Loucy (cell line): ENCODE measurements around the gene KRTAP13-3.

Source experiments
- H2AFZ ChIP-seq: fragments of 200-600 bp; sonication (generic); 2 replicates; pipeline ENCODE4 v1.6.0; 2016; ENCODE audit warnings: antibody characterized with exemption, mild to moderate bottlenecking, low read length, moderate library complexity
- H3F3A ChIP-seq: fragments of 200-600 bp; 2 replicates; pipeline ENCODE4 v1.6.0; 2016; ENCODE audit warnings: antibody characterized with exemption, low read depth, mild to moderate bottlenecking
- H3K27me3 ChIP-seq: fragments of 200-600 bp; sonication (generic); 2 replicates; pipeline ENCODE4 v1.6.1; 2014; ENCODE audit warnings: low read length, mild to moderate bottlenecking; ENCODE audit not compliant: insufficient read depth, poor library complexity, severe bottlenecking
- H3K36me3 ChIP-seq: fragments of 200-600 bp; sonication (generic); 2 replicates; pipeline ENCODE4 v1.6.1; 2016; ENCODE audit warnings: low read length; ENCODE audit not compliant: insufficient read depth
- H3K4me1 ChIP-seq: fragments of 200-600 bp; sonication (generic); 2 replicates; pipeline ENCODE4 v1.5.1; 2014; ENCODE audit warnings: low read length, mild to moderate bottlenecking; ENCODE audit not compliant: insufficient read depth, poor library complexity, severe bottlenecking
- H3K4me2 ChIP-seq: fragments of 200-600 bp; sonication (generic); 2 replicates; pipeline ENCODE4 v1.6.0; 2014; ENCODE audit warnings: antibody characterized with exemption, low read length, low read depth, mild to moderate bottlenecking; ENCODE audit not compliant: poor library complexity, severe bottlenecking
- H3K4me3 ChIP-seq: fragments of 200-600 bp; sonication (generic); 2 replicates; pipeline ENCODE4 v1.5.1; 2014; ENCODE audit warnings: low read length, mild to moderate bottlenecking, mixed read lengths; ENCODE audit not compliant: poor library complexity, severe bottlenecking
- H3K79me2 ChIP-seq: fragments of 200-600 bp; sonication (generic); 2 replicates; pipeline ENCODE4 v1.6.1; 2014; ENCODE audit warnings: low read length; ENCODE audit not compliant: insufficient read depth
- H3K9ac ChIP-seq: fragments of 200-600 bp; sonication (generic); 2 replicates; pipeline ENCODE4 v1.6.0; 2014; ENCODE audit warnings: mild to moderate bottlenecking, low read depth, low read length, moderate library complexity; ENCODE audit not compliant: poor library complexity, severe bottlenecking
- H3K9me2 ChIP-seq: fragments of 200-600 bp; sonication (generic); replicated peaks from 2 replicates; pipeline ENCODE4 v1.6.1; 2016; ENCODE audit warnings: low read depth, low read length, mixed read lengths
- H3K9me3 ChIP-seq: fragments of 200-600 bp; sonication (generic); 2 replicates; pipeline ENCODE4 v1.6.1; 2014; ENCODE audit warnings: mild to moderate bottlenecking, antibody characterized with exemption, low read length, low read depth; ENCODE audit not compliant: insufficient read depth
- H4K20me1 ChIP-seq: fragments of 200-600 bp; sonication (generic); 2 replicates; pipeline ENCODE4 v1.6.0; 2014; ENCODE audit warnings: antibody characterized with exemption, low read length, mild to moderate bottlenecking; ENCODE audit not compliant: insufficient read depth, poor library complexity, severe bottlenecking
- EZH2phosphoT487 ChIP-seq: fragments of 200-600 bp; IDR thresholded peaks from 2 replicates; pipeline ENCODE4 v1.6.1; 2018; ENCODE audit warnings: antibody characterized with exemption, mild to moderate bottlenecking, moderate library complexity, borderline replicate concordance
- TF ChIP-seq, protein P1 (sequence below): fragments of 200-600 bp; sonication (generic); conservative IDR thresholded peaks from 2 replicates; pipeline ENCODE4 v1.5.1; 2014; ENCODE audit warnings: mild to moderate bottlenecking, antibody characterized with exemption, low read length

KRTAP13-3 gene

DNA sequence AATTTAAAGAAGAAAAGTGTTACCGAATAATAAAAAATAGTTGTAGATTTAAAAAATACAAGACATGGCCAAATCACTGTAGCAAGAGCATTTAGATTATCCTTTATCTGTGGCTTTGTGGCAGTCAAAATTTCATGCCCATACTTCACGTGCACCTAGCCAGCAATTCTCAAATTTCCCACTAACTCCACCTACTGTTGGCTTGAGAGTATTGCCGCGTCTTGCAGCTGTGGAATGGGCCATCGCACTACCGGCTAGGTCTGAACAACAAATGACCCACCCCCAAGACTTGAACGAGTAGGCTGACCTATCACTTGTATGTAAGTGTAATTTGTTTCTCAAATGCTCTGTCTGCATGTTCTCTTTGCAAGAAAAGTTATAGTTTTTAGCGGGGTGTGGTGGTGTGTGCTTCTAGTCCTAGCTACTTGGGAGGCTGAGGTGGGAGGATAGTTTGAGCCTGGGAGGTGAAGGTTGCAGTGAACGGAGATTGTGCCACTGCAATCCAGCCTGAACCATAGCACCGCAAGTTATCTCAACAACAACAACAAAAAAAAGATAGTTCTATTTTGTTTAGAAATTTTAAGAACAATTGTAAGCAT lies 8.4 kb upstream of the KRTAP13-3 start:
- no peaks in the 10 kb centered on the region for H3K9me2 ChIP-seq
- no peak overlapping the region for H2AFZ ChIP-seq
- no peaks in the 10 kb centered on the region for H3K27me3 ChIP-seq
- no peaks in the 10 kb centered on the region for H3K79me2 ChIP-seq
- no peaks in the 10 kb centered on the region for H3K9me3 ChIP-seq
- no peaks in the 10 kb centered on the region for H3F3A ChIP-seq
- no peak overlapping the region for H3K9ac ChIP-seq
- H3K36me3 ChIP-seq: no peaks in the 10 kb centered on the region
- no peak overlapping the region for H3K4me3 ChIP-seq
- H3K4me1 ChIP-seq: no peaks in the 10 kb centered on the region
- TF ChIP-seq, protein P1, sequence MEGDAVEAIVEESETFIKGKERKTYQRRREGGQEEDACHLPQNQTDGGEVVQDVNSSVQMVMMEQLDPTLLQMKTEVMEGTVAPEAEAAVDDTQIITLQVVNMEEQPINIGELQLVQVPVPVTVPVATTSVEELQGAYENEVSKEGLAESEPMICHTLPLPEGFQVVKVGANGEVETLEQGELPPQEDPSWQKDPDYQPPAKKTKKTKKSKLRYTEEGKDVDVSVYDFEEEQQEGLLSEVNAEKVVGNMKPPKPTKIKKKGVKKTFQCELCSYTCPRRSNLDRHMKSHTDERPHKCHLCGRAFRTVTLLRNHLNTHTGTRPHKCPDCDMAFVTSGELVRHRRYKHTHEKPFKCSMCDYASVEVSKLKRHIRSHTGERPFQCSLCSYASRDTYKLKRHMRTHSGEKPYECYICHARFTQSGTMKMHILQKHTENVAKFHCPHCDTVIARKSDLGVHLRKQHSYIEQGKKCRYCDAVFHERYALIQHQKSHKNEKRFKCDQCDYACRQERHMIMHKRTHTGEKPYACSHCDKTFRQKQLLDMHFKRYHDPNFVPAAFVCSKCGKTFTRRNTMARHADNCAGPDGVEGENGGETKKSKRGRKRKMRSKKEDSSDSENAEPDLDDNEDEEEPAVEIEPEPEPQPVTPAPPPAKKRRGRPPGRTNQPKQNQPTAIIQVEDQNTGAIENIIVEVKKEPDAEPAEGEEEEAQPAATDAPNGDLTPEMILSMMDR: peak; percentile 65
- TF ChIP-seq EZH2phosphoT487: no peak
- H3K4me2 ChIP-seq: no peak overlapping the region
- H4K20me1 ChIP-seq: no peaks in the 10 kb centered on the region

DNA sequence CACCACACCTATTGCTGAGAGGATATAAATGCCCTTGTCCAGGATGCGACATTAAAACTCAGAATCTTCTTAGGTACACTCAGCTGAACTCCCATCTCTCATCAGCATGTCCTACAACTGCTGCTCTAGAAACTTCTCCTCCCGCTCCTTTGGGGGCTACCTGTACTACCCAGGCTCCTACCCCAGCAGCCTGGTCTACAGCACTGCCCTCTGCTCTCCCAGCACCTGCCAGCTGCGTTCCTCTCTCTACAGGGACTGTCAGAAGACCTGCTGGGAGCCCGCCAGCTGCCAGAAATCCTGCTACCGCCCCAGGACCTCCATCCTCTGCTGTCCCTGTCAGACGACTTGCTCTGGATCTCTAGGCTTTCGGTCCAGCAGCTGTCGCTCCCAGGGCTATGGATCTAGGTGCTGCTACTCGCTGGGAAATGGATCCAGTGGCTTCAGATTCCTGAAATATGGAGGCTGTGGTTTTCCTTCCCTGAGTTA lies 4.5 kb upstream of the KRTAP13-3 start, which contains the start of gene KRTAP13-4:
Gene KRTAP13-4, plus strand, starts transcription at position 51 of the 486 bp plus-strand sequence. Its CDS starts 56 bp downstream, at position 107.
- H3K9me3 ChIP-seq: no peaks in the 10 kb centered on the region
- TF ChIP-seq, protein P1: no peak
- TF ChIP-seq EZH2phosphoT487: no peak
- H3K79me2 ChIP-seq: no peaks in the 10 kb centered on the region
- no peak within 1 kb of the TSS for H3K9ac ChIP-seq
- H3K4me3 ChIP-seq: no peak within 1 kb of the TSS
- H3K27me3 ChIP-seq: no peaks in the 10 kb centered on the region
- no peaks in the 10 kb centered on the region for H3F3A ChIP-seq
- no peaks in the 10 kb centered on the region for H3K4me1 ChIP-seq
- H4K20me1 ChIP-seq: no peaks in the 10 kb centered on the region
- no peak within 1 kb of the TSS for H2AFZ ChIP-seq
- H3K9me2 ChIP-seq: no peaks in the 10 kb centered on the region
- no peak within 1 kb of the TSS for H3K4me2 ChIP-seq
- H3K36me3 ChIP-seq: no peaks in the 10 kb centered on the region

DNA sequence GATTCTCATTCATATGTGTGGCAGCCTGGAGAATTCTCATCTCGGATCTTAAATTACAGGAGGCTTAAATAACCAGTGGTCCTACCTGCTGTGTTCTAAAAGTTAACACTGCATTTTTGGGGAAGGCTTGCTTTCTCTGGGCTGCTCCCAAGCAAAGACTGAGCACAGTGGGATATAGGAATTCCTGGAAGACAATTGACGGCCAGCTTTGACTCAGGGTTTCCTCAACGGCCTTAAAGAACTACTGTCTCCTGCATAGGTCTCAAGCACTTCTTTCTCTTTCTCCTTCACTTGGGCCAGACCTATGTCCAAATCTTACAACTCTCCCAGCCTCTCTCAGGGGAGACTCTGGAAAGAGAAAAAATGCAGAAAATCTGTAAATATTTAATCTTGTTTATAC lies 1.0 kb upstream of the KRTAP13-3 start:
- Histone ChIP-seq H3K27me3 (no peaks in the 10 kb centered on the region), H3K9me2 (no peaks in the 10 kb centered on the region), H3F3A (no peaks in the 10 kb centered on the region), H2AFZ (no peak overlapping the region), H3K4me3 (no peak overlapping the region), H3K4me2 (no peak overlapping the region), H4K20me1 (no peaks in the 10 kb centered on the region), H3K79me2 (no peaks in the 10 kb centered on the region), H3K9me3 (no peaks in the 10 kb centered on the region), H3K4me1 (no peaks in the 10 kb centered on the region), H3K36me3 (no peaks in the 10 kb centered on the region), H3K9ac (no peak overlapping the region)
- TF ChIP-seq, protein P1: no peak
- TF ChIP-seq EZH2phosphoT487: no peak
